AG04449 (cell line): ENCODE measurements around the gene MMP15.
"Not testable (repeated sequence)": the region's sequence is repeated elsewhere in the genome, so short reads cannot be mapped to it uniquely, and the experiment has no call there.

Experiments used
- CTCF ChIA-PET: fragments of 350-600 bp; formaldehyde crosslinking; extraction: SDS; loops from one replicate; lab custom pipeline; 2021; ENCODE audit warnings: antibody characterized with exemption; lab: Yijun Ruan, JAX
- POLR2A ChIA-PET: fragments of 400-600, 350-600 bp; formaldehyde crosslinking; extraction: SDS; loops from one replicate; lab custom pipeline; 2020; ENCODE audit warnings: antibody characterized with exemption, inconsistent platforms; lab: Yijun Ruan, JAX
- DNase-seq: peaks from one replicate; pipeline ENCODE4 v3.0.0-alpha.2; 2010; ENCODE audit warnings: low read depth, low spot score
- H3K4me3 ChIP-seq: 2 replicates; pipeline ENCODE4 v1.5.1; 2011; ENCODE audit warnings: low read depth, mild to moderate bottlenecking, control low read depth, low read length
- TF ChIP-seq, protein P1 (sequence below): IDR thresholded peaks from one replicate; pipeline ENCODE4 v1.5.1; 2011; ENCODE audit warnings: mild to moderate bottlenecking, moderate library complexity, low read length, control low read depth, inconsistent platforms; ENCODE audit not compliant: insufficient read depth; ENCODE audit errors: missing control alignments

The MMP15 gene

DNA sequence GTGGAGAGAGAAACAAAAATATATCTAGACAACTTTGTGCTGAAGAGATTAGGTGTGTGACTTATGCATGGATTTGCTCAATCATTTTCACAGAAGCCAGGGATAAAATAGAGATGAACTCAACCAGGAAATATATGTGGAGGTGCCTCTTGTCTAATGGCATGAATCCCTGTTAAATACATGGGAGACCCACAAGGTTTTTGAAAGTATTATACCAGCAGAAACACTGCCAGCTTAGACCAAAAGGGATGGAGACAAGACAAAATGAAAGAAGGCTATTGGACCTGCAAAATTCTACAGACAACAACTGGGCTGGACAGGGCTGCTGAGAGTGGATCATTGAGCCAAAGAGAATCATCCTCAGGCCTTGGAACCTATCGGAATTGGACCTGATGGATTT is 51.0 kb downstream of the MMP15 start:
- H3K4me3 ChIP-seq: no peak overlapping the region
- CTCF ChIA-PET: no interaction called here
- TF ChIP-seq, protein P1, sequence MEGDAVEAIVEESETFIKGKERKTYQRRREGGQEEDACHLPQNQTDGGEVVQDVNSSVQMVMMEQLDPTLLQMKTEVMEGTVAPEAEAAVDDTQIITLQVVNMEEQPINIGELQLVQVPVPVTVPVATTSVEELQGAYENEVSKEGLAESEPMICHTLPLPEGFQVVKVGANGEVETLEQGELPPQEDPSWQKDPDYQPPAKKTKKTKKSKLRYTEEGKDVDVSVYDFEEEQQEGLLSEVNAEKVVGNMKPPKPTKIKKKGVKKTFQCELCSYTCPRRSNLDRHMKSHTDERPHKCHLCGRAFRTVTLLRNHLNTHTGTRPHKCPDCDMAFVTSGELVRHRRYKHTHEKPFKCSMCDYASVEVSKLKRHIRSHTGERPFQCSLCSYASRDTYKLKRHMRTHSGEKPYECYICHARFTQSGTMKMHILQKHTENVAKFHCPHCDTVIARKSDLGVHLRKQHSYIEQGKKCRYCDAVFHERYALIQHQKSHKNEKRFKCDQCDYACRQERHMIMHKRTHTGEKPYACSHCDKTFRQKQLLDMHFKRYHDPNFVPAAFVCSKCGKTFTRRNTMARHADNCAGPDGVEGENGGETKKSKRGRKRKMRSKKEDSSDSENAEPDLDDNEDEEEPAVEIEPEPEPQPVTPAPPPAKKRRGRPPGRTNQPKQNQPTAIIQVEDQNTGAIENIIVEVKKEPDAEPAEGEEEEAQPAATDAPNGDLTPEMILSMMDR: no peak
- DNase-seq: no peak
- POLR2A ChIA-PET: no interaction called here

DNA sequence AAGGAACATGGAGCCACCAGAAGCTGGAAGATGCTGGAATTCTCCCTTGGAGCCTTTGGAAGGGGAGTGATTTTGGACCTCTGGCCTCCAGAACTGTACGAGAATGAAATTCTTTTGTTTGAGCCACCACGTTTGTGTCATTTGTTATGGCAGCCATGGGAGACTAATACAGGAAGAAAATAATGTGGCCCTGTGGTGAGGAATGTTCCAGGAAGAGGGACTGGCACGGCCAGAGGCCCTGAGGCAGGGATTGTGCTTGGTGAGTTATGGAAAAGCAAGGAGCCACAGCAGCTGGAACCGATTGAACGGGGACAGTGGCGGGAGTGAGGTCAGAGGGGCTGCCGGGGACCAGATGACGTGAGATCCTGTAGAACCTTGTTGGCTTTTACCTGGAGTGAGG is 52.2 kb downstream of the MMP15 start:
- ChIA-PET POLR2A (no interaction called here), CTCF (interaction anchor here (0.6 to 1.4 kb wide), 2 partner anchors 14 to 20 kb away, joined by 3 read pairs; no protein-coding TSS in a partner anchor)
- no peak for DNase-seq
- TF ChIP-seq, protein P1: no peak
- no peak overlapping the region for H3K4me3 ChIP-seq

- CTCF ChIA-PET, POLR2A ChIA-PET, H3K4me3 ChIP-seq, DNase-seq: not testable (repeated sequence)
Observed at GRCh38 chr16:58080657-58081056, 55.1 kb downstream of the MMP15 start.

- TF ChIP-seq, protein P1: no peak
- DNase-seq: no peak
- ChIA-PET POLR2A (no interaction called here), CTCF (interaction anchor here (2.0 kb wide), 1 partner anchor 15 kb away, joined by 4 read pairs; no protein-coding TSS in a partner anchor)
- no peak overlapping the region for H3K4me3 ChIP-seq
Observed at GRCh38 chr16:58082381-58082780, 56.8 kb downstream of the MMP15 start.

GRCh38 chr16:58084635-58085034 is 59.1 kb downstream of the MMP15 start:
- H3K4me3 ChIP-seq: no peak overlapping the region
- TF ChIP-seq, protein P1: no peak
- ChIA-PET POLR2A (no interaction called here), CTCF (interaction anchor here (1.1 kb wide), 1 partner anchor 12 kb away, joined by 4 read pairs; no protein-coding TSS in a partner anchor)
- DNase-seq: no peak

- ChIA-PET POLR2A (no interaction called here), CTCF (interaction anchor here (1.1 kb wide), 1 partner anchor 12 kb away, joined by 4 read pairs; no protein-coding TSS in a partner anchor)
- DNase-seq: no peak
- TF ChIP-seq, protein P1: no peak
- no peak overlapping the region for H3K4me3 ChIP-seq
Observed at GRCh38 chr16:58085171-58085570, 59.6 kb downstream of the MMP15 start.
